Measurements from ENCODE around the gene NXPE3. TPM values are rescaled to one million over a fixed set of nuclear protein-coding genes. Genes with fewer than 3 reads are reported as not detected.
A peak's percentile ranks its signal among the peaks of the same experiment; 100 is the strongest.

Gene NXPE3
- total and polyA plus RNA-seq, 2 experiments from 2014 or later: 5.4 to 12.6 TPM

GRCh38 chr3:101803173-101803782 lies 24.3 kb downstream of the NXPE3 start:
- TF ChIP-seq EZH2 (IDR thresholded peaks at IDR 0.05; ENCODE audit: insufficient read depth, poor library complexity, severe bottlenecking) (no peak), EZH2phosphoT487 (IDR thresholded peaks at IDR 0.05; ENCODE audit: insufficient read depth, low read depth) (no peak)
- H3K79me2 ChIP-seq (ENCODE audit: insufficient read depth): 0 out of 2 replicates have a peak, but pooled peaks cover 3% of the 10 kb centered on the region
- no peak overlapping the region for H3K4me2 ChIP-seq (ENCODE audit: unreplicated experiment)
- peaks cover 3% of the 10 kb centered on the region; the same call in 1 of the 2 replicates for H4K20me1 ChIP-seq (ENCODE audit: insufficient read depth)
- H3K9me3 ChIP-seq (ENCODE audit: low read depth): no peaks in the 10 kb centered on the region
- in situ Hi-C loops (cut with MboI): loop anchor here (25.0 kb wide), 1 partner anchor 734 kb away; no protein-coding TSS in a partner anchor
- no peaks in the 10 kb centered on the region for H3K9me2 ChIP-seq (ENCODE audit: insufficient read depth)
- no peaks in the 10 kb centered on the region for H3K27me3 ChIP-seq (replicated peaks; ENCODE audit: insufficient read depth)
- H3K27ac ChIP-seq: no peak overlapping the region
- H3K36me3 ChIP-seq (ENCODE audit: low read depth): no peaks in the 10 kb centered on the region
- WGBS, 2 experiments (ENCODE audit: low coverage in 1 of 2, low lambda C conversion rate in 2 of 2, missing lambda C conversion rate in 2 of 2): 74% methylated on average over 9 of the region's 9 CpGs
- H3F3A ChIP-seq (ENCODE audit: insufficient read depth): 0 out of 2 replicates have a peak, but pooled peaks cover 12% of the 10 kb centered on the region
- no peak overlapping the region for H3K9ac ChIP-seq
- peaks cover 9% of the 10 kb centered on the region for H3K4me1 ChIP-seq (ENCODE audit: insufficient read depth)
- no peak overlapping the region for H3K4me3 ChIP-seq
- H2AFZ ChIP-seq: no peak overlapping the region
- peak; percentile 77 for DNase-seq

- WGBS, 2 experiments (ENCODE audit: low coverage in 1 of 2, low lambda C conversion rate in 2 of 2, missing lambda C conversion rate in 2 of 2): 79 to 87% methylated on average over 3 of the region's 3 CpGs
- Histone ChIP-seq H3K9me3 (ENCODE audit: low read depth) (no peaks in the 10 kb centered on the region), H4K20me1 (ENCODE audit: insufficient read depth) (peaks cover 3% of the 10 kb centered on the region; the same call in 1 of the 2 replicates), H3K4me2 (ENCODE audit: unreplicated experiment) (no peak overlapping the region), H3K79me2 (ENCODE audit: insufficient read depth) (0 out of 2 replicates have a peak, but pooled peaks cover 3% of the 10 kb centered on the region), H3K4me1 (ENCODE audit: insufficient read depth) (peaks cover 9% of the 10 kb centered on the region), H3K27me3 (replicated peaks; ENCODE audit: insufficient read depth) (no peaks in the 10 kb centered on the region), H3K9me2 (ENCODE audit: insufficient read depth) (no peaks in the 10 kb centered on the region), H3K4me3 (no peak overlapping the region), H3K36me3 (ENCODE audit: low read depth) (no peaks in the 10 kb centered on the region), H3K27ac (no peak overlapping the region), H2AFZ (no peak overlapping the region), H3K9ac (no peak overlapping the region), H3F3A (ENCODE audit: insufficient read depth) (0 out of 2 replicates have a peak, but pooled peaks cover 12% of the 10 kb centered on the region)
- in situ Hi-C loops (cut with MboI): loop anchor here (25.0 kb wide), 1 partner anchor 733 kb away; no protein-coding TSS in a partner anchor
- DNase-seq: no peak
- TF ChIP-seq EZH2phosphoT487 (IDR thresholded peaks at IDR 0.05; ENCODE audit: insufficient read depth, low read depth): no peak
- TF ChIP-seq EZH2 (IDR thresholded peaks at IDR 0.05; ENCODE audit: insufficient read depth, poor library complexity, severe bottlenecking): no peak
These were observed 24.9 kb downstream of the NXPE3 start for GRCh38 chr3:101803939-101804338.

- DNase-seq: peak; percentile 62
- in situ Hi-C loops (cut with MboI): loop anchor here (5.0 to 25.0 kb wide), 2 partner anchors 416 to 731 kb away; no protein-coding TSS in a partner anchor
- H3F3A ChIP-seq (ENCODE audit: insufficient read depth): 0 out of 2 replicates have a peak, but pooled peaks cover 12% of the 10 kb centered on the region
- peaks cover 17% of the 10 kb centered on the region for H3K4me1 ChIP-seq (ENCODE audit: insufficient read depth)
- WGBS, 2 experiments (ENCODE audit: low coverage in 1 of 2, low lambda C conversion rate in 2 of 2, missing lambda C conversion rate in 2 of 2): 6 to 26% methylated on average over 1 of the region's 1 CpG
- no peaks in the 10 kb centered on the region for H3K79me2 ChIP-seq (ENCODE audit: insufficient read depth)
- H4K20me1 ChIP-seq (ENCODE audit: insufficient read depth): no peaks in the 10 kb centered on the region
- no peak overlapping the region for H3K4me3 ChIP-seq
- TF ChIP-seq EZH2 (IDR thresholded peaks at IDR 0.05; ENCODE audit: insufficient read depth, poor library complexity, severe bottlenecking): no peak
- TF ChIP-seq EZH2phosphoT487 (IDR thresholded peaks at IDR 0.05; ENCODE audit: insufficient read depth, low read depth): no peak
- H2AFZ ChIP-seq: peak overlapping the region; percentile 28
- no peaks in the 10 kb centered on the region for H3K9me3 ChIP-seq (ENCODE audit: low read depth)
- peak overlapping the region; percentile 18 for H3K27ac ChIP-seq
- H3K27me3 ChIP-seq (replicated peaks; ENCODE audit: insufficient read depth): no peaks in the 10 kb centered on the region
- peak overlapping the region; percentile 21 for H3K4me2 ChIP-seq (ENCODE audit: unreplicated experiment)
- no peaks in the 10 kb centered on the region for H3K36me3 ChIP-seq (ENCODE audit: low read depth)
- no peaks in the 10 kb centered on the region for H3K9me2 ChIP-seq (ENCODE audit: insufficient read depth)
- no peak overlapping the region for H3K9ac ChIP-seq
These were observed 27.5 kb downstream of the NXPE3 start for GRCh38 chr3:101806491-101806890.

GRCh38 chr3:101807888-101808287 lies 28.9 kb downstream of the NXPE3 start:
- Histone ChIP-seq H3K9me3 (ENCODE audit: low read depth) (no peaks in the 10 kb centered on the region), H3K9me2 (ENCODE audit: insufficient read depth) (no peaks in the 10 kb centered on the region), H3K79me2 (ENCODE audit: insufficient read depth) (no peaks in the 10 kb centered on the region), H3K4me3 (no peak overlapping the region), H3K9ac (no peak overlapping the region), H2AFZ (no peak overlapping the region), H3K4me2 (ENCODE audit: unreplicated experiment) (no peak overlapping the region), H3F3A (ENCODE audit: insufficient read depth) (0 out of 2 replicates have a peak, but pooled peaks cover 12% of the 10 kb centered on the region), H3K27ac (no peak overlapping the region), H3K4me1 (ENCODE audit: insufficient read depth) (peaks cover 17% of the 10 kb centered on the region), H3K36me3 (ENCODE audit: low read depth) (no peaks in the 10 kb centered on the region), H4K20me1 (ENCODE audit: insufficient read depth) (no peaks in the 10 kb centered on the region), H3K27me3 (replicated peaks; ENCODE audit: insufficient read depth) (no peaks in the 10 kb centered on the region)
- in situ Hi-C loops (cut with MboI): loop anchor here (5.0 to 25.0 kb wide), 2 partner anchors 414 to 729 kb away; no protein-coding TSS in a partner anchor
- TF ChIP-seq EZH2phosphoT487 (IDR thresholded peaks at IDR 0.05; ENCODE audit: insufficient read depth, low read depth) (no peak), EZH2 (IDR thresholded peaks at IDR 0.05; ENCODE audit: insufficient read depth, poor library complexity, severe bottlenecking) (no peak)
- DNase-seq: no peak
- 94 to 96% methylated on average over 2 of the region's 2 CpGs for WGBS, 2 experiments (ENCODE audit: low coverage in 1 of 2, low lambda C conversion rate in 2 of 2, missing lambda C conversion rate in 2 of 2)

Data from GM23248 (cell line).